Measurements from ENCODE around the gene SLC13A1.
"Not testable (repeated sequence)": the region's sequence is repeated elsewhere in the genome, so short reads cannot be mapped to it uniquely, and the experiment has no call there.

SLC13A1 gene

DNA sequence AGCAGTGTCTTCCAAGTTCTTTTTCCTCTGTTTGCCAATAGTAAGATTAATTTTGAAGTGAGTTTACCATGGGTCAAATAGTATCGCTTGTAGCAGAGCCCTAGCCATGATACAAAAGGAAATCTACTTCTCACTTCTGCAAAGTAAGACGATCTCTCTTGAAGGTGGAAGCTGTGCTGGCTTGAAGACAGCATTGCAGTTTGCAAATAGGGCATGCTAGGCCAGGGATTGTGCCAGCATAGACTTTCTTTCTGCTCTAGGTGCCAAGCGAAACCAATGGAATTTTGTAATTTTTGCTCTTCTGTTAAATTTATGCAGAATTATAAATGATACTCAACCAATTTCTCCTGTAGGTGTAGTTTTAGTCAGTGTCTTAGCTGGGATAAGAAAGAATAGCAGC, 74.5 kb downstream of the SLC13A1 start:
- DNase-seq: no peak

DNA sequence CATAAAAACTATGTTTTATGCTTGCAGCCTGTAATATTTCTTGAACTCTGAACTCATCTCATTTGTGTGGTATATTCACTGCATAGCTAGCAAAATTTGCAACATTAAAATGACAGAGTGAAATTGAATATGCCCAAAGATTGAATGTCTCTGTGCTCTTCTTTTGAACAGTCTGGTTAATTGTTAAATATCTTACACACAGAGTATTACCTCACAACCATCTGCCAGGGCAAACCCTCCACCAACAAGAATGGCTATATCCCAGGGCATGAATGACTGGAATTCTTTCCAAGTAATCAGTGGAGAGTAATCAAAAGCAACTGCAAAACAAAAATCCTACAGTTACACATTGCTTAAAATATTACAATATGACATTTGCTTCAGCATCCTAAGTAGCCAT, 76.9 kb downstream of the SLC13A1 start:
- peak; percentile 25 for DNase-seq

DNA sequence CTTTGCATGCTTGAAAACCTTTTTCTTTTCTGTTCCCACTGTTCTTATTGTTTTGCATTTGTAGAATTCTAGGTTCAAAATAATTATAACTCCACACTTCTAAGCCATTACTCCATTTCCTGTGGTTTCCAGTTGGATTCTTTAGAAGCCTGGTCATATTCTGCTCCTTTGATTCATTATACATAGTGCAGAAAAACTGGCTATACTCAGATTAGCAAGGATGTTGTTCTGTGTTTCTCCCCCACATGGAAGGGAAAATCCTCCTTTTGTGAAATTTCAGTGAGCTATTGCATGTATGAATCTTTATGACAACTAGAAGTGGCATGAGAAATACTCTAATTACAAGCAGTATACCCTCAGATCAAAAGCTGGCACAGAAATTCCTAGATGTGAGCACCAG, 79.5 kb downstream of the SLC13A1 start:
- DNase-seq: no peak

DNA sequence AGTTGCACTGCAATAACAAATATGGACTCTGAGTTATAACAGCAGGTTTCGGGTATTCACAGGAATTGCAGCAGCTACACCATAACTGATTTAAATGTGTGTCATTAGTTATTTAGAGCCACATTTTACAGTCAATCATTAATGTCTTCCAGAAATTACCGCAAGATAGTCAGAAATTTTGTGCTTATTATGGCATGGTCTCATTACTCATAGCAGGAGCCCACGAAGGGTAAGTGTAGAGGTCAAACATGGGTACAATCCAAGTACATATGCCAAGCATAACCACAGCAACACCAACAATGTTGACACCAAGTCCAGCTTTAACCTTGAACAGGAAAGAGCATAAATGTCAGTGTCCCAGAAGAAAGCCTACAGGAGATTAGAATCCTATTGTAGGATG, 84.4 kb downstream of the SLC13A1 start:
- no peak for DNase-seq

DNA sequence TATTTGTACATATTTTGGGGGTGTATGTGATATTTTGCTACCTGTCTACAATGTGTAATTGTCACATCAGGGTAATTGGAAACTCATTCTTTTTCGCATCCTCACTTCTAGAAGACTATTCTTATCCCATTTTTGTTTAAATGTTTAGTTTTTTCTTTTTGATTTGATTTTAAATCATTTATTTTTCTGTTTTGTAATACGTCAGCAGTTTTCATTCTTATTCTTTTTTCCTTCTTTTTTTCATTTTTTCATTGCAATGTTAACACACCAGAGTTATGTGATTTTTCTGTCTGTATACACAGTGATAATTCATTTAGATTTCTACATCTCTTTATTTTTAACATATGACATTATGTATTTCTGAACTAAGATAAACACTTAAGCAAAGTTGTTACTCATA, 85.5 kb downstream of the SLC13A1 start:
- no peak for DNase-seq

DNA sequence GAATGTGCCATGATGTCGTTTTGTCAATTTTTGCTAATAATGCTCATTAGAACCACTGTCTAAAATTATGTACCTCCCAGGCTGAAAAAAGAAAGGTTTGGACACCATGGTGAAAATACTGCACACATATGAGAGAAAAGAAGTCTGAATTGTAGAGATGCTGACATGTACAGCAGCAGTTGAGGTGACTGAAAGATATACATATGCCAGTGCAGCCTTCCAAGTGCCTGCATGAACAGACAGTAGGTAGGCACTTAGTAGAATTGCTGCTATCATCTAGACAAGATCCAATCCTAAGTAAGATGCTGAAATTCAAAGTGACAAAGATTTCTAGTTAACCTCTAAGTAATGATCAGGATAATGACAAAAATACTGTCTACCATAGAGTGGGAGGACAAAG, 86.9 kb downstream of the SLC13A1 start:
- DNase-seq: no peak

DNA sequence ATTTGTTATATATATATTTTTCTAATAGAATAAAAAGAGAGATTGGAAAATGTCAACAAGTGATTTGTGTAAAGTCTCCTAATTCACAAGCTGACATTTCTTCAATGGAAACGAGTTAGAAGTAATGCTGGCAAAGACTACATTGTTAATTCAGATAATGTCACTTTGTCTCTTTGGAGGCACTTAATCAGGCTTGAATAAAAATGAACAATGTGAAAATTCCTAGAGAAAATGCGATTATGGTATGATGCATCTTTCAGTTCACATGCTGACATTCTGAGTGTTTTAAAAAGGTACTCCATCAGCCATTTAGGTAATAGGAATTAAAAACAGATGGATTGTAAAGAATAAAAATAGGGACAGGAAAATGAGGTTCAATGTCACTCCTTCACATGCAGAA, 100.1 kb downstream of the SLC13A1 start:
- no peak for DNase-seq

DNA sequence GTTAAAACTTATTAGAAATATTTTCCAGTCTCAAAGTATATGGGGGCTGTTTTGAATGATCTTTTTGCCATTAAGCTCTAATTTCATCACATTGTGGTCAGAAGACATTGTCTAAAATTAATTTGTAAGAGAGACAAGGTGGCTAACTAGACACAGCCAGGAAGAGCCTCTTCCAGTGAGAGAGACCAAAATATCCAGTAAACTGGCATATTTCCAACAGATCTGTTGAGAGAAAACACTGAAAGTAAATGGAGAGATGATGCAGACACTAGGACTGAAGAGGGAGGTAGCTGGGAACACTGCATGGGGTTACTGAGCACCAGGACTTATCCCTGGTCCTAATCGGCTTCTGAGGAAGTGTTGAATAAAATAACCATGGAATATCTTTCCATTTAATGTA, 102.8 kb downstream of the SLC13A1 start:
- DNase-seq: peak; percentile 19

DNA sequence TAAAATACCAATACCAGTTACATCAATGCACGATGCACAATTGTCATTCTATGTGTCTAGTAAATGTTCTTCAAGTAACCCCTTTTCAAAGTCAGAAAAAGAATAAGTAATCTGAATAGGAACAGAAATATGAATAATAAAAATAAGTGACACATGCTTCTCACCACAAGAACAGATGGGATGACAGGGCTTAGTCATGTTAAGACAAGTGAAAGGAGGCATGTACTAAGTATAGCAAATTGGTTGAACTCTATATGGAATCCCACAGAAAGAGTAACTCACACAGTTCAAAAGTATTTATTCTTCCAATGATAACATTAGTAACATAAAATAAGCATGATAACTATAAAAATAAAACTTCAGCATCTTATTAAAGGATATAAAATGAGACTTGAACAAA, 103.3 kb downstream of the SLC13A1 start:
- peak; percentile 44 for DNase-seq

DNA sequence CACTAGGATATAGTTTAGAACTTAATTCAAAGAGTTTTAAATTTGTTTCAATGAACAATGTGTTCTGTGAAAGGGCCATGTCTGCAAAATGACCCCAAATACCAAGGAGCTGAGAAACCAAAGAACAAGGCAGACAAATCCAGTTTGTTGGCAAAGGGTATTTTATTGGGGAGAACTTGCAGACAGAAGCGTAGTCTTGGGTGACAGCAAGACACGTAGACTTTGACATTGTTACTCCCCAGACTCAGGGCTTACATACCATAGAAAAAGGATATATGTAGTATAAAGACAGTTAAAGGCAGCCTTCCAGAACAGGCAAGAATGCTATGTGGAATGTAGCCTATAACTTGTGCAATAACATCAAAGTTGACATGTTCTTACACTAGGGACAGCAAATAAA, 109.3 kb downstream of the SLC13A1 start:
- DNase-seq: no peak

DNA sequence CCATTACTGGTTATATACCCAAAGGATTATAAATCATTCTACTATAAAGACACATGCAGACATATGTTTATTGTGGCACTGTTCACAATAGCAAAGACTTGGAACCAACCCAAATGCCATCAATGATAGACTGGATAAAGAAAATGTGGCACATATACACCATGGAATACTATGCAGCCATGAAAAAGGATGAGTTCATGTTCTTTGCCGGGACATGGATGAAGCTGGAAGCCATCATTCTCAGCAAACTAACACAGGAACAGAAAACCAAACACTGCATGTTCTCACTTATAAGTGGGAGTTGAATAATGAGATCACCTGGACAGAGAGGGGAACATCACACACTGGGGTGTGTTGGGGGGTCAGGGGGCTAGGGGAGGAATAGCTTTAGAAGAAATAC, 112.9 kb downstream of the SLC13A1 start:
- not testable (repeated sequence) for DNase-seq

DNA sequence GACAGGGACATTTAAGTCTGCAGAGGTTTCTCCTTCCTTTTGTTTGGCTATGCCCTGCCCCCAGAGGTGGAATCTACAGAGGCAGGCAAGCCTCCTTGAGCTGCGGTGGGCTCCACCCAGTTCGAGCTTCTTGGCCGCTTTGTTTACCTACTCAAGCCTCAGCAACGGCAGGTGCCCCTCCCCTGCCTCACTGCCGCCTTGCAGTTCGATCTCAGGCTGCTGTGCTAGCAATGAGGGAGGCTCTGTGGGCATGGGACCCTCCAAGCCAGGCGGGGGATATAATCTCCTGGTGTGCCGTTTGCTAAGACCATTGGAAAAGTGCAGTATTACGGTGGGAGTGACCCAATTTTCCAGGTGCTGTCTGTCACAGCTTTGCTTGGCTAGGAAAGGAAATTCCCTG, 114.9 kb downstream of the SLC13A1 start:
- DNase-seq: not testable (repeated sequence)

DNA sequence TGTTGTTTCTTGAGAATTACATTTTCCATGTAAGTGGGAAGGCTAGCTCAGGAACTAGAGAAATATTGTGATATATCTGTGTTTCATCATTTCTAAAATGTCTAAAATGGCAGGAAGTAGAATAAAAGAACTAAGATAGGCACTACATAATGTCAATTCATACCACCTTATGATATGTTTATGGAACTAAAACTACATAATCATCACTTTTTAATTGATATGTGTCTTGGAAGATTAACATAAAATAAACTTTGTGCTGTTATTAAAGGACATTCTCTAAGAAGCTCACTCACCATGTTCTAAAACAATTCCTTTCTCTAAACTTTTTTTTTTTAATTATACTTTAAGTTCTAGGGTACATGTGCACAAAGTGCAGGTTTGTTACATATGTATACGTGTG, 120.7 kb downstream of the SLC13A1 start:
- DNase-seq: no peak

DNA sequence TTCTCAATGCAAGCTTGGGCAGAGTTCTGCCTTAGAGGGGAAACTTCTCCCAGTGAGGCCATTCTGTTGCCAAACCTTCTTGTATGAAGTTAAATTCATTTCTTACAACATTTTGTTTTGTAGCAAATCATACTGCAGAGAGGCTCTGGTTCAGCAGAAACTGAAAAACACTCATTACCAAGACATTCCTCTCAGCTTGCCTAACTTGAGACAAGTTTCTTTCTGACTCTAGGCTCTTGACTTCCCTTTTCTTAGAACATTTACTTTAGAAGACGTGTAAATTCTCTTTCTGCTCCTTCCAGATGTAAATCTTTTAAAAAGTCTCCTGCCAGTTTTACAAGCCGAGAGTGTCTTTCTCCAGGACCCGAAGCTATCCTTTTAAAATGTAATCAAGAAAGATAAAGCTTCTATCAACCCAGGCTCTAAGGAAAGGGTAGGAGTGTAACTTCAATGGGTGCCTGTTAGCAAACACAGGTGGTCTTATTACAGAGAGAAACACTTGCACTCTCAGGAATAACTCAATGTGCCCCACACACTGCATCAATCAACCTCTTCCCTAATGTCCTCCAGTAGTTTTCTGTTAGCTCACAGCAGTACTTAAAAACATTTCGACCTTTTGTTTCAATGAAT, 123.8 kb downstream of the SLC13A1 start:
- no peak for DNase-seq

DNA sequence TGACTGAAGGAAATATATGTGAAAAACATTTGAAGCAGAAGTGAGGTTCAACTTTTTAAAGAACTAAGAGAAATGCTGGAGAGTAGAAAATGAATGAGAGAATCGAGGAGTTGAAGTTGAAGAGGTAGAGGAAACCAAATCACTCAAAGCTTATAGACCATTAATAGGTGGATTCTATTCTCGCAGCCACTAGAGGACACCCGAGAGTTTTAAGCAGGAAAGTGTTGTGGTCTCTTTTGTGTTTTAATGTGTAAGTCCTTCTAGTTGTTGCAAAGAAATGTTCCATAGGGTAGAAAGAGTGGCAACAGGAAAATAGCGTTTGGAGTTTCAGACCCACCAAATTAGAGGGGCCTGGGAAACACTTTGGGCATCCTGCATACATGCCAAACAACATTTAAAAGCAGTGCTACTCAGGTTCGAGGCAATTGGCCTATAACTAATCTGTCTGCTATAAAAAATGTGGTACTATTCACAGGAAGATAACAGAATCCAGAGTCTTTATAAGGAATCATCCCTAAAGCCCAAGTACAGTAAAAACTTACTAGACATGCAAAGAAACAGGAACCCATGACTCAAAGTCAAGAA, 129.0 kb downstream of the SLC13A1 start:
- DNase-seq: peak; percentile 8

DNA sequence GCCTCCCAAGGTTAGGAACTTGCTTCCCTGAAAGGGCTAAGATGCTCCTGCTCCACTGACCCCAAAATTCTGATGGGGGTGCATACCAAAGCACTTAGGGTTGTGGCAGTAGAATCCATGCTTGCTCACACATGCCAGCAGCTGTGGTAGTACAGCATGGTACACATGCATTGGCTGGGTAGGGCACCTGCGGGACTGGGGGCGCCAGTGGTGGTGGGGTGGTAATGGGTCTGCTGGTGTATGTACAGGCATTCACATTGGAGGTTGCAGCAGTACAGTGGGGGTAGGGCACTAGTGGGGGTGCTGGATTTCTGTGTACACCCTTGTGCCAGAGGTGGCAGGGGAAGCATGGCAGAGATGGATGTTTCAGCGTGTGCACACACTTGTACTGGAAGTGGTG, 132.0 kb downstream of the SLC13A1 start:
- no peak for DNase-seq

Measured in NCI-H1694 treated with DMSO at 0.1 percent for 48 hours (cell line).